ENCODE results near the gene MYCT1. TPM values are rescaled to one million over a fixed set of nuclear protein-coding genes. Genes with fewer than 3 reads are reported as not detected.

MYCT1 gene
- total RNA-seq, 2 donors from 2014 or later, result not detected

DNA sequence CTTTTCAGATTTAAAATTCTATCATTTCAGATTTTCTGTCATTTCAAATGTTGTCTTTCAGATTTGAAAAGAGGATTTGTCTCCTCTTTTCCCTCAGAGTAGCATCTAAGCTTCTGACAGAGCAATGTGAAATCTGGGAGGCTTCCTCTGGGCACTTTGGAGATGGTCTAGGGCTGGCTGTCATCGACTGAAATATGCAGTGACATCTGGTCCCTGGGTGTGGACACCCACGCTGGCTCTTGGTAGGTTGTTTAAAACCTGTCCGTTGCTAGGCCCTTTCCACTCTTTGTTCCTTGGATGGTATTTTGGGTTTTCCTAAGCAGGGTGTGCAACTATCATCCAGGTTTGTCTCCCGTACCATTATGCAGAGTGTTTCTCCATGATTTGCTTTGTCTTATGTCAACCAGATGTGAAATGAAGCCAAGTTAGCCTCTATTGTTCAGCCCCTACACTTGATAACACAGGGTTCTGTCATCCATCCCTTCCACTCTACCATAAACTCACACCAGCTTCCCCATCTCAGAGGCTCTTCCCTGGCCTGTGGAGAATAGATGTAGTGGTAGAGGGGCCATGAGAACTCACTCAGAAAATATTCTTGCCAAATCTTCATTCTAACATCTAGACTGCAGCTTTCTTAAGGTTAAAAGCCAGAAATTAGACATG is 47.9 kb downstream of the MYCT1 start:
- H3K36me3 Mint-ChIP-seq, result no peaks in the 10 kb centered on the region
- no peak for ATAC-seq
- no peaks in the 10 kb centered on the region for H3K9me3 Mint-ChIP-seq
- no peak for DNase-seq (ENCODE audit: low spot score)
- H3K4me3 Mint-ChIP-seq, result no peak overlapping the region
- no peak overlapping the region for H3K27ac Mint-ChIP-seq
- peaks cover 0 to 3% of the 10 kb centered on the region in 2 donors for H3K4me1 Mint-ChIP-seq (ENCODE audit: low read depth in 2 of 2)
- H3K27me3 Mint-ChIP-seq, result peaks cover 12 to 20% of the 10 kb centered on the region in 2 donors

DNA sequence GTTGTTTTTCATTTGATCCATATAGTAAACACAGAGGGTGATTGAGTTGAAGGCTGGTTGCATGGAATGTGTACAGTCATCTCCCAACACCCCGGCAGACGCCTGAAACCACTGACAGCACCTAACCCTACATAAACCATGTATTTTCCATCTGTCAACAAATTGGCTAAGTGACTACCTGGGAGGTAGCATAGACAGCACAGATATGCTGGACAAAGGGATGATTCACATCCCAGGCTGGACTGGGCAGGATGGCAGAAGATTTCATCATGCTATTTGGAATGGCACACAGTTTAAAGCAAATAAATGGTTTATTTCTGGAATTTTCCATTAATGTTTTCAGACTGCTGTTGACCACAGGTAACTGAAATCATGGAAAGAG is 48.5 kb downstream of the MYCT1 start:
- no peak for ATAC-seq

DNA sequence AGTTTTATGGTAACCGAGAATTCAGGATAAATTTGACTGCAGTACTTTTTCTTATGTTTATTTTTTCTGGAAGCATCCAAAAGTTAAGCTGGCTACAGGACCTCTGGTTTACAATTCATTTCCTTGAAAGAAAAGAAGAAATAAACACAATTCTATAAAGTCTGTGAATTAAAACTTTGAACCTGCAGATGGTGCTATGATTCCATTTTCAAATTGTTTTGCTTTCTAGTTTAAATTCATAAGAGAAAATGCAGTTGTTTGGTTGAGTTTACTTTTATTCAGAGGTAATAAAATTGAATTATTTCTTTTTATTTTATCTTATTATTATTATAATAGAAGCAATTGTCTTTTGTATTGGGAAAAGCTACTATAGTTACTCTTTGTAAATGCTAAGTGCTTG is 51.1 kb downstream of the MYCT1 start:
- H3K9me3 Mint-ChIP-seq, result no peaks in the 10 kb centered on the region
- DNase-seq (ENCODE audit: low spot score) (no peak), ATAC-seq (no peak)
- no peak overlapping the region for H3K4me3 Mint-ChIP-seq
- no peaks in the 10 kb centered on the region for H3K4me1 Mint-ChIP-seq (ENCODE audit: low read depth in 2 of 2)
- no peaks in the 10 kb centered on the region for H3K36me3 Mint-ChIP-seq
- H3K27me3 Mint-ChIP-seq, result peaks cover 6 to 18% of the 10 kb centered on the region in 2 donors
- H3K27ac Mint-ChIP-seq, result no peak overlapping the region

More for the DNA sequence above, 48.5 kb downstream of the MYCT1 start:
- Mint-ChIP-seq H3K9me3 (no peaks in the 10 kb centered on the region), H3K27me3 (peaks cover 12 to 20% of the 10 kb centered on the region in 2 donors), H3K4me3 (no peak overlapping the region), H3K27ac (no peak overlapping the region), H3K4me1 (ENCODE audit: low read depth in 2 of 2) (peaks cover 0 to 3% of the 10 kb centered on the region in 2 donors), H3K36me3 (no peaks in the 10 kb centered on the region)
- DNase-seq (ENCODE audit: low spot score), result no peak

DNA sequence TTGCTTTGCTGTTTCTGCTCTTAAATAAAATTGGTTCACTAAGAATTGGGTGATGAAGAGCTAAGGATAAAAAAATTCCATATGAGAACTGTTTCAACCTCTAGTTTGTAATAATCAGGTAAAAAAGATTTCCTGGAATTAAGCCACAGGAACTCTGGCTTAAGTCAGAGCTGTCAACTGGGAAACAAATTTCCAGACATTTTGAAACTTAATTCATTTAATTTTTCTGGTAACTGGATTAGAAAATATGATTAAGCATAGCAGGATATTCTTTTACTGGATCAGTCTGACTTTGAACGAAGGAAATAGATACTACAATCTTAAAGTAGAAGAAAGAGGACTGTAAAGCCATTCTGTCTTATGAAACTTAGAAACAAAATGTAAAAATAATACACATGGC is 51.6 kb downstream of the MYCT1 start:
- ATAC-seq (no peak), DNase-seq (ENCODE audit: low spot score) (no peak)
- Mint-ChIP-seq H3K4me1 (ENCODE audit: low read depth in 2 of 2) (no peaks in the 10 kb centered on the region), H3K4me3 (no peak overlapping the region), H3K27me3 (peaks cover 8 to 18% of the 10 kb centered on the region in 2 donors), H3K36me3 (no peaks in the 10 kb centered on the region), H3K27ac (no peak overlapping the region), H3K9me3 (no peaks in the 10 kb centered on the region)

DNA sequence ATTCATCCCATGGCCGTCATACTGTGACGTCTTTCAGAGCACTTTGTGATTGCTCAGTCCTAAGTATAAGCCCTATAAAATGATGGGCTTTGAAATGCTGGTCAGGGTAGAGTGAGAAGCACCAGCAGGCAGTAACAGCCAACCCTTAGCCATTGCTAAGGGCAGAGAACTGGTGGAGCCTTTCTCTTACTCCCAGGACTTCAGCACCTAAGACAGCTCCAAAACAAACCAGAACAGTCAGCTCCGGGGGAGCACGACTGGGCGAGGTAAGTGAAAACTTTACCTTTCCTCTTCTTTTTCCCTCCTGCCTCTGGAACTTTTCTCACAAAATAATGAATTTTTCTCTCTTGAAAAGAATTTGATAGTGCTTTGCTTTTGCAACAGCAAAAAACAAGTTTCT is 53.0 kb downstream of the MYCT1 start, which contains the start of gene VIP:
Gene VIP (plus strand): TSS at position 104 of the 400 bp plus-strand sequence. CDS start 1,381 bp downstream, outside the sequence.
- H3K9me3 Mint-ChIP-seq, result no peaks in the 10 kb centered on the region
- H3K27ac Mint-ChIP-seq, result no peak within 1 kb of the TSS
- no peak for DNase-seq (ENCODE audit: low spot score)
- H3K27me3 Mint-ChIP-seq, result peaks cover 10 to 18% of the 10 kb centered on the region in 2 donors
- H3K36me3 Mint-ChIP-seq, result no peaks in the 10 kb centered on the region
- ATAC-seq, result peak in 1 of 2 donors; percentile 45
- H3K4me1 Mint-ChIP-seq (ENCODE audit: low read depth in 2 of 2), result no peaks in the 10 kb centered on the region
- no peak within 1 kb of the TSS for H3K4me3 Mint-ChIP-seq

DNA sequence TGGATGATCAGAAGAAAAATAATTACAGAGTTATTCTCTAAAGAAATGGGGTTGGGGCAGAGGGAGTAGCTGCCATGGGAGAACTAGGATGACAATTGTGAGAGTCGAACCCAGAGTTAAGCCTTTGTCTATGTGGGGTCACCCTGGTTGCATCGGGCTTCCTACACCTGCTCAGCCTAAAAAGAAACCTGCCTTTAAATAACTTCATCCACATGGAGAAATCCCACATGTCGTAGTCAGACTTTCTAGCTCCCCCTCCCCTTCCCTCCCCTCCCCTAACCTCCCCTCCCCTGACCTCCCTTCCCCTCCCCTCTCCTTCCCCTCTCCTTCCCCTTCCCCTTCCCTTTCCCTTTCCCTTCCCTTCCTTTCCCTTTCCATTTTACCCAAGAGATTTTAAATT is 67.6 kb downstream of the MYCT1 start:
- Mint-ChIP-seq H3K4me3 (no peak overlapping the region), H3K27ac (no peak overlapping the region), H3K9me3 (no peaks in the 10 kb centered on the region), H3K27me3 (peaks cover 9 to 14% of the 10 kb centered on the region in 2 donors), H3K36me3 (no peaks in the 10 kb centered on the region), H3K4me1 (ENCODE audit: low read depth in 2 of 2) (no peaks in the 10 kb centered on the region)
- no peak for ATAC-seq
- no peak for DNase-seq (ENCODE audit: low spot score)

DNA sequence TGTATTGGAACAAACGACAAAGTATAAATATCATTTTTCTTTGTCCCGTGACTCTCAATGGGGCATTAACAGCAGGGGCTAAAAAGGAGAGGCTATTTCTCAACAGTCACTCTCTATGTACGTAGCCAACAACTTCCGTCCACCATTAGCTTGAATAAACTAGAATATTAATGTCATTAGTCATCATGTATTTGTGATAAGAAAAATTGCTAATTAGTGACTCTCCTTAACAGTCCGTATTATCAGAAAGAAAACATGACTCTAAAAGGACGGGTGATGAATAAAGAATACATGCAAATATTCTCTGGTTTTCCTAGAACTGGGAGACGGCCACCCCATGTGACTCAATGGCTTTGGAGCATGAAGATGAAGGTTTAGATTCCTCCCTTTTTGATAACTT is 71.5 kb downstream of the MYCT1 start:
- DNase-seq (ENCODE audit: low spot score) (no peak), ATAC-seq (no peak)
- Mint-ChIP-seq H3K27ac (no peak overlapping the region), H3K4me3 (no peak overlapping the region), H3K36me3 (no peaks in the 10 kb centered on the region), H3K9me3 (no peaks in the 10 kb centered on the region), H3K4me1 (ENCODE audit: low read depth in 2 of 2) (no peaks in the 10 kb centered on the region), H3K27me3 (peaks cover 12 to 18% of the 10 kb centered on the region in 2 donors)

DNA sequence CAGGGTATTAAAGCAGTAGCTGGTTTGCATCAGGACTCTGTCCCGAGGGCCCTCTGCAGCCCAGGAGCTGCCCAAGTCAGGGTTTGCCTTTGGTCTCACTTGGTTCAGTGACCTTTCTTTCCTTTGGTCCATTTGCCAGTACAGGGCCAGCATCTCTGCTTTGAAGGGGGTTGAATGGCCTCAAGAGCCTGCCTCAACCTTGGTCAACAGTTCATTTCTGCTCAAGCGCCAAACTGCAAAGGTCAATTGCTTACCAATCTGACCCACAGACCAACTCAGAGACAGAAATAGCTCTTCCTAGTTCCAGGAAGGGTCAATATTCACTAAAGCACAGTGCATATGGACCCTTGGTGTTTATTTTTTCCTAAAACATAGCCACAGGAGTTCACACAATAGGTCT is 72.3 kb downstream of the MYCT1 start:
- no peak for DNase-seq (ENCODE audit: low spot score)
- Mint-ChIP-seq H3K27ac (no peak overlapping the region), H3K9me3 (no peaks in the 10 kb centered on the region), H3K4me3 (no peak overlapping the region), H3K36me3 (no peaks in the 10 kb centered on the region), H3K4me1 (ENCODE audit: low read depth in 2 of 2) (no peaks in the 10 kb centered on the region), H3K27me3 (peaks cover 15 to 22% of the 10 kb centered on the region in 2 donors)
- ATAC-seq, result no peak

DNA sequence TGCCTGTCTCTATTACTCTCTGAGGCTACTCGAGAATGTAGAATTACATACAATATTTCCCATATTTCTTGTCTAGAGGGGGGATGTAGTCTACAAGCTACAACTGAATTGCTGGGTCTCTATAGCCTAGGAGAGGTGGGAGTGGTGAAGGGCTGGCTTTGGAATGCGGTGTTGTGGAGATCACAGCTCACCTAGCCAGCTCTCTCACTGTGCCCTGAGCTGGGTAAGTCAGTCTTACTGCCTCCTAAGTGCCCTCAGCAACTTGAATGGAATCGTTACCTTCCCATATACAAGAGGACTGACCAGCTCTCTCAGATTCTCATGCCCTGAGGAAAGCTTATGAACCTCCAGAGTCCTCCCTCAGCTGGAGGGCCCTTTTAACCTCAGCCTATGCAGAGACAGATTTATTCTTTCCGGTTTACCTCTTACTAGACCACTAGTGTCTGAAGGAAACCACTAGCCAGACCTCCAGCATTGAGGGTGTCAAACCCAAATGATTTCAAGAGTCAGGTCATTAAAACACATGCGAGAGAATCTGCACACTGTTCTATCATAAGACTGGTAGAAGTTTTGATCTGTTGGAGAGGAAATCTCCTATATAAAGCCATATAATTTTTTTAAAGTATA is 73.5 kb downstream of the MYCT1 start:
- DNase-seq (ENCODE audit: low spot score), result no peak
- ATAC-seq, result peak in 1 of 2 donors; percentile 33
- no peaks in the 10 kb centered on the region for H3K36me3 Mint-ChIP-seq
- no peaks in the 10 kb centered on the region for H3K4me1 Mint-ChIP-seq (ENCODE audit: low read depth in 2 of 2)
- H3K27ac Mint-ChIP-seq, result no peak overlapping the region
- no peaks in the 10 kb centered on the region for H3K9me3 Mint-ChIP-seq
- H3K27me3 Mint-ChIP-seq, result peaks cover 15 to 31% of the 10 kb centered on the region in 2 donors
- H3K4me3 Mint-ChIP-seq, result no peak overlapping the region

Other genes starting within 250 kb of the MYCT1 start
- gene SYNE1, start 60.5 kb upstream of the MYCT1 start, total RNA-seq, result 10 to 100 TPM; 30.6 to 61.2 TPM
- gene VIP, start 52.9 kb downstream of the MYCT1 start, total RNA-seq, result not detected